GM12891 (cell line): ENCODE results near the gene SYN1.

Experiments
- DNase-seq: peaks from one replicate; pipeline ENCODE4 v3.0.0; 2011; ENCODE audit warnings: low spot score; ENCODE audit not compliant: insufficient read length
- FAIRE-seq: peaks from 2 replicates; lab custom pipeline; 2011; peaks lifted over from hg19 to GRCh38; lab: Jason Lieb, UNC
- PAX5 ChIP-seq: IDR thresholded peaks from 2 replicates; pipeline ENCODE4 v1.6.1; 2011; ENCODE audit warnings: low read length, moderate library complexity, mild to moderate bottlenecking; ENCODE audit not compliant: insufficient read depth, severe bottlenecking
- POLR2A ChIP-seq: IDR thresholded peaks from 2 replicates; pipeline ENCODE4 v1.6.1; 2011; ENCODE audit warnings: low read depth, low read length, control low read depth
- POLR2AphosphoS5 ChIP-seq: IDR thresholded peaks from 2 replicates; pipeline ENCODE4 v1.6.1; 2011; ENCODE audit warnings: low read depth, low read length, control low read depth
- POU2F2 ChIP-seq: IDR thresholded peaks from 2 replicates; pipeline ENCODE4 v1.6.1; 2011; ENCODE audit warnings: low read depth, mild to moderate bottlenecking, control low read depth, low read length, moderate library complexity
- SPI1 ChIP-seq: IDR thresholded peaks from 2 replicates; pipeline ENCODE4 v1.6.1; 2011; ENCODE audit warnings: low read depth, low read length, control low read depth
- TAF1 ChIP-seq: IDR thresholded peaks from 2 replicates; pipeline ENCODE4 v1.6.1; 2011; ENCODE audit warnings: low read depth, low read length, control low read depth

The SYN1 gene

DNA sequence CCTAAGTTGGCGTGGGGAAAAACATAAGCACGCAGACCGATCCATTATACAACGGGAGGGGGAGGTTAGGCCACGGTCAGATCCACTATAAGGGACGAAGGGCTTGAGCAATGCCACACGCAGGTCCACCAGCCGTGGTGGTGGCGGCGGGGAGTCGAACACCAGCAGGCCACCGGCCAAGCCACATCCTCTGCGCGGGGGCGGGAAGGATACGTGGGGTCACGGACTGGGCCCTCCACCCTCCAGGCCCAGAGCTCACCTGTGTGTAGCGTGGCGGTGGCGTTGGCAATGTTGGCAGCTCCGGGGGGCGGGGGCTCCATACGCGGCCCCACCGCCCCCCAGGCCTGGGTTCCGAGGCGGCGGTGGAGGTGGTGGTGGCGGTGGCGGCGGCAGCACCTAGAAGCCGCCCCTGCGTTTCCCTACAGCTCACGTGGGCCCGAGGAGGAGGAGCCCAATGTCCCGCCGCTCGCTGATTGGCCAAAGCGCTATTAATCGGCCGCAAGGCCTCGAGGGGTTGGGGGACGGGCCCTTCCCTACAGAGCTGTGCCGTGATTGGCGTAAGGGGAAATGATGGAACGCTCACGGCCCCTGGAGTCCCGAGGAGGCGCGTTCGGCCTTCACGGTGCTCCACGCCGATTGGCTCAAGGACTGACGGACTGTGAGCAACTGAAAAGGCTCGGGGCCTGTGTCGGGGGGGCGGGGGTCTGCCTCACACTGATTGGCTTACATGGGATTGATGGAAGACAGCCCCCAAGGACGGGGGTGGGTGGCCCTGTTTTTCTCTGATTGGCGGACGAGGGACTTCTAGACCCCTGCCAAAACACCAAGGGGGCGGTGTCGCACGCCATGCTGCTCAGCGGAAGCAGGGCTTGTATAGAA is 30.7 kb upstream of the SYN1 start, which contains the start of gene ELK1:
ELK1 (minus strand) TSS at position 400 of the 879 bp plus-strand sequence. CDS start 9,122 bp downstream, outside the sequence.
- FAIRE-seq (no peak), DNase-seq (peak; percentile 74)
- peak; percentile 70 for TF ChIP-seq POLR2AphosphoS5
- no peak for TF ChIP-seq POU2F2
- TF ChIP-seq TAF1: peak; percentile 19; the same call in 1 of the 2 replicates
- TF ChIP-seq POLR2A: peak; percentile 65; the same call in 1 of the 2 replicates
- TF ChIP-seq SPI1: 0 out of 2 replicates have a peak, but pooled peaks have one; percentile 13
- no peak for TF ChIP-seq PAX5

DNA sequence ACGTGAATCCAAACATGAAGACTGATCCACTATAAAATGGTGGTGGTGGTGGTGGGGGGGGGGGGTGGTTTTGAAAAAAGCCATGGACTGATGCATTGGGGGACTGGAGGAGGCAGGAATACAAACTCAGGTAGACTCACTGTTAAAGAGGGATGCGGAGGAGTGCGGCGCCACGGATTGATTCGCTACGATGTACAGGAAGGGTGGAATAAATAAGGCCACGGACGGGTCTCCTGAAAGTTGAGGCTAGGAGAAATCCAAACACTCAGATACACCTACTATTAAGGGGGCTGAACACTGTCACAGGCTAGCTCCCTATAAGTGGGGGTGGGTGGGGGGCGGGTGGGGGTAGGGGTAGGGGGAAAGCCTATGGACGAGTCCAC is 30.1 kb upstream of the SYN1 start:
- no peak for DNase-seq
- FAIRE-seq: no peak
- TF ChIP-seq POLR2AphosphoS5: no peak
- TF ChIP-seq POU2F2: no peak
- no peak for TF ChIP-seq SPI1
- TF ChIP-seq PAX5: no peak
- TF ChIP-seq TAF1: no peak

DNA sequence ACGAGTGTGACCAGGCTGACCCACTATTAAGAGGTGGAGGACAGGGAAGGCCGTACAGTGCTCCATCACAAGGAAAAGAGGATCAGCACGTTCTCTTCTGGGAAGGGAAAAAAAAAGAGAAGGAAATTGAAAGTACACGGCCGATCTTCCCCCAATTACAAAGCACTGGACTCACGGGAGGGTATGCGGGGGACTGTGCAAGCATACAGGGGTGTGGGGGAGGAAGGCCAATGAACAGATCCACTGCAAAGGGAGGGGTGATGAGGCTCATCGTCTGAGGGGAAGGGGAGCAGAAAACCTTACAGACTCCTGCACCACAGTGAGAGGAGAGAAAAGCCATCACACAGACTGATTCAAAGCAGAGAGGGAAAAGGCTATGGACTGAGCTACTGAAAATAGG is 29.6 kb upstream of the SYN1 start:
- DNase-seq (no peak), FAIRE-seq (no peak)
- TF ChIP-seq TAF1 (no peak), POLR2A (no peak), POLR2AphosphoS5 (no peak), POU2F2 (no peak), SPI1 (no peak), PAX5 (no peak)

DNA sequence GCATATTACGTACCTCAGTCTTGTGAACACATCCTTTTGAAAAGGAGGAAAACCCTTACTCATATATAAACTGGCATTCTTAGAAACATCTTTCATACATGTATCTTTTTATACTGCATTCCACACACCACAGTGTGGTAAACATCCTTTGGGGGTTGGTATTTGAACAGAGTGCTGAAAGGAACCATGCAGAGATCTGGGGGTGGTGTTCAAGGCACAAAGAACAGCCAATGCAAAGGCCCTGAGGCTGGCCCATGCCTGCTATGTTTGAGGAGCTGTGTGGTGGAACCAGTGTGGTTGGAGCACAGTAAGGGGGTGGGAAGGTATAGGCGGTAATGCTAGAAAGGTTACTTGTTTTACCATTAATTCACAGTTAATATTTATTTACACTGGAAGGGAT is 28.7 kb upstream of the SYN1 start:
- no peak for DNase-seq
- TF ChIP-seq POU2F2 (no peak), SPI1 (no peak), TAF1 (no peak), PAX5 (no peak), POLR2A (no peak), POLR2AphosphoS5 (no peak)
- no peak for FAIRE-seq

DNA sequence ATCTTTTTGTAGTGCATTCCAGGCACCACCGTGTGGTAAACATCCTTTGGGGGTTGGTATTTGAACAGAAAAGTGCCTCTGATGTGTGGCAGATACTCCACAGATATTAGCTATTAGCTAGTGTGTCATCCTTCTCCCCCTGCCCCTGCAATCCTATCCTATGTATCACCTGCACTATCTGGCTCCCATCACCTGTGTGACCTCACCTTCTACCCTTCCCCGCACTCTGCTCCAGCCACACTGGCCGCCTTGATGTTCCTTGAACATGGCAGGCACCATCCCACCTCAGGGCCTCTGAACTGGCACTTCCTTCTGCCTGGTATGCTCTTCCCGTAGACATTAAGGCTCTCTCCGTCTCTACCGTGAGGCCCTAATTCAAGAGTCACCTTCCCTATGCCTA is 27.0 kb upstream of the SYN1 start:
- TF ChIP-seq POLR2A: no peak
- TF ChIP-seq TAF1: no peak
- TF ChIP-seq PAX5: no peak
- TF ChIP-seq POU2F2: no peak
- TF ChIP-seq SPI1: no peak
- no peak for TF ChIP-seq POLR2AphosphoS5
- FAIRE-seq: peak; percentile 50
- DNase-seq: no peak

DNA sequence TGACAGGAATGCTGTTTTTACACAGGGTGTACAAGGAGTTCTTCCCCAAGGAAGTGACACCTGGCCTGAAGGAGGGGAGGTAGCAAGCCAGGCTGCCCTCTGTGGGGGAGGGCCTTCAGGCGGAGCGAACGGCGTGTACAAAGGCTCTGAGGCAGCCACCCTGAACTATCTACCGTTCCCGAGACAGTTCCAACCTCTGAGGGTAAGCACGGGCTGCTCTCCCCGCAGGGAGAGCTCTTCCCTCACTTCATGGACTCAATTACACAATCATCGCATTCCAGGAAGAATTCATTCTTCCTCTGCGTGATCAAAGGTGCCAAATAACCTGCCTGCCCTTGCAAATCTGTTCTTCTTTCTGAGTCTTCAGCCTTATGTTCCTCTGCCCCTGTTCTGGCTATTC is 25.9 kb upstream of the SYN1 start:
- no peak for FAIRE-seq
- no peak for DNase-seq
- TF ChIP-seq PAX5 (no peak), POLR2AphosphoS5 (no peak; the same call in 1 of the 2 replicates), POU2F2 (no peak), SPI1 (no peak), TAF1 (no peak), POLR2A (no peak)

DNA sequence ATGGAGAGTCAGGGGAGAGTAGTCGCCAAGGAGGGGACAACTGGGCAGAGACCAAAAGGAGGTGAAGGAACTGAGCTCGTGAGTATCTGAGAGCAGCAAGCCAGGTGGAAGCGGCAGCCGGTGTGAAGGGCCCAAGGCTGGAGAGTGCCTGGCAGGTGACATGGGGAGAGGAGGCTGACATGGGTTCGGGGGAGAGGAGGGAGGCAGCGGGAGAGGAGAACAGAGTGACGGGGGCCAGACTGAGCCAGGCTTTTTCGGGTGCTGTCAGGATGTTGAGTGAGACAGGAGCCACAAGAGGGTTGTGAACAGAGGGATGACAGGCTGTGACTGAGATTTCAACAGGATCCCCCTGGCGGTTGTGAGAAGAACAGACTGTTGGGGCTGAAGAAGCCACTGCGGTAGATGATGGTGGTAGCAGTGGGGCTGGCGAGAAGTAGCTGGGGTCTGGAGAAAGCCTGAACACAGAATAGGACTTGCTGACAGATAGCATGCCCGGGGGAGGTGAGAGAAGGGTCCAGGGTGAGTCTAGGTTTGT is 25.0 kb upstream of the SYN1 start:
- DNase-seq (no peak), FAIRE-seq (peak; percentile 5)
- TF ChIP-seq SPI1 (no peak), POU2F2 (no peak), TAF1 (no peak), PAX5 (no peak), POLR2AphosphoS5 (no peak), POLR2A (no peak)

DNA sequence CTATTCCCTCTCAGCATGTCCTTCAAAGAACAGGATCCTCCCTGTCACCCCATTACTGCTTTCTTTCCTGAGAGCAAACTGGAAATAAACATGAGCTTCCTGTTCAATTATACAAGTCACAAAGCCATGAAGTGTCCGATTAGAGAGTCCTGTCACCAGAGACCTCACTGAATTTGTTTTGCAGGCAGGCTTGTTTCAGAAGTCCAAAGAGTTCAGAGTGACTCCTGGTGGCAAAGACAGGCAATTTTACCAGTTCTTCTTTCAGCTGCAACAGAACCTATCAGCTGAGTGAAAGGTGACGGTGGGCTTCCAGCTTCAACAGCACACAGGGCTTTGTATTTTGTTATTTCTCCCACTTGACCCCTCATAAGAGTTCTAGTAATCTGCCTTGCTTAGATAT is 24.3 kb upstream of the SYN1 start:
- no peak for FAIRE-seq
- no peak for TF ChIP-seq POU2F2
- no peak for TF ChIP-seq POLR2AphosphoS5
- TF ChIP-seq PAX5: no peak
- TF ChIP-seq POLR2A: no peak
- TF ChIP-seq TAF1: no peak
- no peak for TF ChIP-seq SPI1
- DNase-seq: no peak

DNA sequence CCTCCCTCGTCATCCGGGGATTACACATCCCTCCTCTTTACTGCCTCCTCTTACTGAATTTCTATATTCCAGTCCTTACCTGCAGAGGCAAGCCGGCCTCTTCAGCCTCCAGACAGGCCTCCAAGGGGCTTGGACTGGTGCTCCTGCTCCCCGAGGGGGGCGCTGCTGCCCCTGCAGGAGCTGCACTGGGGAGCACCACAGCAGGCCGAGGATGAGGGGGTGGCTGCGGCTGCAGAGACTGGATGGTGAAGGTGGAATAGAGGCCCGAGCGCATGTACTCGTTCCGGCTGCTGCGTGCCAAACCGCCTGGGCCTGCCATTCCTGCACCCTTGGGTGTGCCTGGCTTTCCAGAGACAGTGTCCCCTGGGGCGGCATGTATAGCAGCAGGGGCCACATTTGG is 19.2 kb upstream of the SYN1 start:
- no peak for DNase-seq
- no peak for FAIRE-seq
- TF ChIP-seq TAF1: no peak
